ENCODE measurements around the gene SIX2.

Gene SIX2

DNA sequence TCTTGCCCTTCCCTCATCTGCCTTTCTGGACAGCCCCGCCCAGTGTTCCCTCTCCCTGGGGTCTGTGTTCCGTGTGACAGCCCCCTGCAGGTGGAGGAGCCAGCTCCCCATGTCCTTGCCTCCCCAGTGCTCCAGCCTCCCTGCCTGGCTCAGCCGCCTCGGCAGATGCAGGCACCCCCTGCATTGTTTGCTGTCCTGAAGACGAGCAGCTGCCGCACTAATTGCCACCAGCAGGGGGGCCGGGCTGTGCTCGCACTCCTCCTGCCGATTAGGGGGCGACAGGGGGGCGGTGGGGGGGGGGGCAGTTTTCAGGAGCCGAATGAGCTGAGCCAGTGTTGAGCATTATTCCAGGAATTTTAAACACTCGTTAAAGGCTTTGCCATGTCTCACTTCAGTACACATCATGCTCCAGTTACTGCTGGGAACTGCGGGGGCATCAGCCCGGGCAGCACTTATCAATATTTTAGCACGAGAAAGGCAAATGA is 44.5 kb downstream of the SIX2 start:
- no peak for FAIRE-seq

DNA sequence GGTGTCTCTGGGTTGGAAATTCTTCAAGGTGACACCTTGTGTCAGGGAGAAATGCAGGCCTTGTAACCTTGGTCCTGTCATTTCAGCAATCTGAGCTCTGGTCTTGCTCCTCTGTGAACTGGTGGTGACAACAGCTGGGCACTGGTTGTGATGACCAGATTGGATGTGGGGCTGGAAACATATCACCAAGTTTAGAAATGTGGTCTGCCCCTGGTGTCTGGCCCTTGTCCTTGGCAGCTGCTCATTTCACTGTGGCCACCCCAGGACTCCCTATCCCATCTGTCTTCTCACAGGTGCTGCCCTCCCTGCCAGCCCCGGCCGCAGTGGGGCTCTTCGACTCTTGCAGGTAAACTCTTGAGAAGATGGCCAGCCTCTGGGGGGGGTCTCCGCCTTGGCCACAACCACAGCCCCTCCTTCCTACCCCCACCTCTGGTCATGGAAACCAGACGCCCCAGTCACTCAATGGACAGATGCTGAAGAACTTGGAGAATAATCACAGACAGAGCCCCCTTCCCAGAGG is 47.0 kb downstream of the SIX2 start:
- FAIRE-seq, result no peak

DNA sequence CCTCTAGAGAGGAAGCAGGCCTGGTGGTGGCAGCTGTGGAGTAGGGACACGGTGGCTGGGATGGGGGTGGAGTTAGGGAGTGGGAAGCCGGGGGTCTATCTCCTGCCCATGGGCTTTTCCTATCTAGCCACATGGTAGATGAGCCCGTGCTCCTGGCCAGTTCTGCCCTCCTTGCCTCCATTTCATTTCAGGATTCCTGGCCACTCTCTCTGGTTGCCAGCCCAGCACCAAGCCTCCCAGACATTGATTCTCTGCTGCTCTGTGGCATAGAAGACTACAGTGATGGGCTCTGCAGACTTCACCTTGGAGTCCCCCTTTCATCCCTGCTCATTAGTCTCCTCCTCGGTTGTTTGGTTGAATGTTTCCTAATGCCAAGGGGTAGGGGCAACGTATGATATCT is 48.4 kb downstream of the SIX2 start:
- FAIRE-seq, result no peak

DNA sequence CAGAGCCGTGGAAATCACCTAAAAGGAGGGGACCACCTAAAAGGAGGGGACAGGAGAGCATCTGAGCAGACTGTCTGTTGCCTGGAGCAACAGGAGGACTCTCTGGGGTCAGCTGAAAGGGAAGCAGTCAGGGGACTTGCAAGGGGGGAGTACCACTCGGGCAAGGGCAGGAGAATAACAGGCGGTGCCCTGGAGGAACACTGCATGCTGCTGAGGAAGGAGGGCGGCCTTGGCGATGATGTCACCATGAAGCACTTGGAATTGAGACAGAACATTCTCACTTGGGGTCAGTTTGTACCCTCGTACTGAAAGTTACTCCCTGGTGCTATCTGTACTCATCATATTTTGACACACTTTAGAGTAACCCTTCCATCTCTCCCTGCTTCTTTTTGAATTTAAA is 49.4 kb downstream of the SIX2 start:
- FAIRE-seq, result no peak

DNA sequence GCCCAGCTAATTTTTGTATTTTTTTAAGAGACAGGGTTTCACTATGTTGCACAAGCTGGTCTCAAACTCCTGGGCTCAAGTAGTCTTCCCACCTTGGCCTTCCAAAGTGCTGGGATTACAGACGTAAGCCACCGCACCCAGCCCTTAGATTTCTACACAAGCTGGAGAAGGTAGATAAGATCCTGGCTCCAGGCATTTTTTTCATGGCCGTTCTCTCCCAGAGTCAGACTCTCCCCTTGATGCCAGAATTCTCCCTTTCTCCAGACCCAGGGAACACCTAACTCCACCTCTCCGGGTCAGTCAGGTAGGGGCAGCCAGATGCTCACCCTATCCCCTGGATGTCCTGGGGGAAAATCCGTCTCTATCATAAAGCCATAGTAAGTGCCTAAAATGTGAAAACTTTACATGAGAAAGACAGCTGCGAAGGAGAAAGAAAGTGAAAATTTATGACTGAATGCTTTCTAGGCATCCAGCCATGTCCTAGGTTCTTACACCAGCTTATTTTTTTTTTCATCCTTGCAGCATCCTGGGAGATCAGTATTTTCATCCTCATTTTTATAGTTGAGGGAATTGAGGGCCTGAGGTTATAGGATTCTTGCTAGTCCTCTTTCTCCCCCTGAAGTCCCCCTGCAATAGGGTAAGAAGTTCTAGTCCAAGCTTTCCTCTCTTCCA is 51.5 kb downstream of the SIX2 start:
- FAIRE-seq, result no peak

DNA sequence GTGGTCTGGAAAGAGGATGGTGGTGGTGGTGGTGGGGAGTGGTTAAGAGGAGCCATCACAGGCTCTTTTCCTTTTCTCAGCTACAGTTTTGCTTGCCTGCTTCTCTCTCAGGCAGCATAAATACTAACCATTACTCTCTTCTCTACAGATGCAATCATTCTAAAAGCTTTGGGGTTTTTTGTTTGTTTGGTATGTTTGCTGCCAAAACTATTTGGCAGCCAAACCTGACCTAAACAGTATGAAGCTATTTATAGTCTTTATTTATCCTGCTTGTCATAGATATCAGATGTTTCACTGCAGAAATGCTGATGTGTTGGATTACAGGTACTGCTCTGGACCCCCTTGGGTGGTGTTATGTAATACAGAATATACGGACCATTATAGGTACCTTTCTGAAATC is 52.4 kb downstream of the SIX2 start:
- no peak for FAIRE-seq

DNA sequence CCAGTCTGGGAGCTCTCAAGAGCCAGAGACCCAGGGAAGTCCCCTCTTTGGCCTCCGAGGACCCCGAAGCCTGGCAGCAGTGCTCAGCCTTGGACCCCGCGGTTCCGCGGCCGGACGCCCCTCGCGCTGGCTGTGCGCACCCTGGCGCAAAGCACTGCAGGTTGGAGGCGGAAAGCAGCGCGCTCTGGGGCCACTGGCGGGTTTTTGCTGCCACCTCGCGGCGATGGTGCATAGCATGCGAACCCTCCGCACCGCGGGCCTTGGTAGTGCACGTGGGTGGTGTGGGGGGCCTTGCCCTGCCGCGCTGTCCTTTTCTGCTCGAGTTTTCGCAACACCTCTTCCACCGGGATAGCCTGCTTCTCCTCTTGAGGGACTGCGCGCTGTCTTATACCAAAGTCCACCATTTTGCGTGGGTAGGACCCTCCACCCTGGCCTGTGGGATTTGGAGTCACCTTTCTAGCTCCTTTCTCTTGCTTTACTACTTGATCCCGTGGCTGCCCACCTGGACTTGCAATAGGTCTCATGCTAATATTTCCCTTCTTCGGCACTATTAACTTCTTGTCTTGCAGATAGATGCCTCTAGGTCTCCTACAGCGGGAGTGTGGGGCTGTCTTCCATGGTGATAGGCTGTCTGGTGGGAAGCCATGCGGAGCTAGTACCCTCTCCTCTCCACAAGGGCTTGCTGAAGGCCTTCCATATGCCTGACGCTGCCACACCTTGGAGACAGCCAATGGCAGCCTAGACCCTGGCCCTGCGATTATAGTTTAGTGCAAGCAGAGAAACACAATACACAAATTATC is 53.5 kb downstream of the SIX2 start:
- FAIRE-seq, result no peak

Data from TTC549 (cell line).